ENCODE measurements around the gene SLC46A1. TPM values are rescaled to one million over a fixed set of nuclear protein-coding genes. Genes with fewer than 3 reads are reported as not detected.

The SLC46A1 gene
- total and polyA plus RNA-seq, 9 of the 15 experiments (the other 6 are each of a cell fraction or from before 2014, with no cell fraction given): 0.24 to 5.5 (median 3.1) TPM

GRCh38 chr17:28397275-28397674 is 8.7 kb downstream of the SLC46A1 start:
- Histone ChIP-seq H3K4me2 (ENCODE audit: insufficient read depth, low read length) (no peak overlapping the region), H3K9ac (ENCODE audit: insufficient read depth in 1 of 2, low read depth in 2 of 2, low read length in 2 of 2) (no peak overlapping the region), H3K9me1 (ENCODE audit: control insufficient read depth, insufficient read depth, low read length) (peaks cover 3% of the 10 kb centered on the region), H3K4me1 (replicated peaks in 1 of 2; ENCODE audit: control insufficient read depth in 2 of 2, insufficient read depth in 2 of 2, low read length in 2 of 2) (peaks cover 0 to 3% of the 10 kb centered on the region in 2 experiments; a peak in 4 of 5 replicates), H2AFZ (ENCODE audit: low read depth, low read length) (no peak overlapping the region), H3K27ac (ENCODE audit: extremely low read depth, low read depth, low read length) (no peak overlapping the region), H3K27me3 (ENCODE audit: control insufficient read depth in 2 of 2, insufficient read depth in 2 of 2, low read length in 2 of 2) (no peaks in the 10 kb centered on the region), H3K79me2 (ENCODE audit: control insufficient read depth, insufficient read depth, low read length) (no peaks in the 10 kb centered on the region), H3K9me3 (replicated peaks; ENCODE audit: control insufficient read depth, insufficient read depth, low read depth, low read length) (no peaks in the 10 kb centered on the region), H4K20me1 (replicated peaks; ENCODE audit: control insufficient read depth, insufficient read depth, low read length) (0 out of 2 replicates have a peak, but pooled peaks cover 8% of the 10 kb centered on the region), H3K36me3 (ENCODE audit: control insufficient read depth, insufficient read depth, low read length) (peaks cover 5% of the 10 kb centered on the region; the same call in 1 of the 3 replicates), H3K4me3 (no peak overlapping the region)
- ChIA-PET POLR2A (interaction anchor here (0.7 to 1.5 kb wide), 3 partner anchors 8 to 20 kb away, joined by 3 to 7 read pairs (median 3); partner anchors contain the start of gene SLC46A1), CTCF (ENCODE audit: low intra/inter-chr PET ratio) (no interaction called here)
- FAIRE-seq: no peak
- BruUV-seq (replicated peaks): no TSS peak
- in situ Hi-C loops (cut with MboI): no loop called here
- no peak for ATAC-seq
- TF ChIP-seq RBM25 (IDR thresholded peaks at IDR 0.05; ENCODE audit: low read depth, low read length, severe bottlenecking) (peak; percentile 83), KDM1A (IDR thresholded peaks at IDR 0.05) (0 out of 4 replicates have a peak, but pooled peaks of 1 of the 2 experiments have one; percentile 40), ZNF707 (CRISPR knock-in tag; conservative IDR thresholded peaks at IDR 0.05) (no peak), ZNF57 (CRISPR knock-in tag; IDR thresholded peaks at IDR 0.05) (no peak), GMEB1 (CRISPR knock-in tag; IDR thresholded peaks at IDR 0.05) (no peak), ERF (CRISPR knock-in tag; IDR thresholded peaks at IDR 0.05) (no peak), STAT6 (CRISPR knock-in tag; IDR thresholded peaks at IDR 0.05) (no peak), CHD4 (IDR thresholded peaks at IDR 0.05; ENCODE audit: insufficient read depth, insufficient replicate concordance, low read depth, low read length, poor library complexity, severe bottlenecking) (peak; percentile 37), BCOR (IDR thresholded peaks at IDR 0.05) (peak; percentile 84), ADNP (tag; IDR thresholded peaks at IDR 0.05) (peak; percentile 66; the same call in 1 of the 2 replicates)
- no peak for DNase-seq (ENCODE audit: extremely low read depth in 1 of 4, low spot score in 3 of 4)
- 65% methylated on average over 3 of the region's 3 CpGs for WGBS (ENCODE audit: insufficient coverage, low coverage, missing lambda C conversion rate)
- intact Hi-C loops (cut with micrococcal nuclease): no loop called here

All from K562 (cell line).